H1 (cell line): ENCODE results near the gene OSBPL3. TPM values are rescaled to one million over a fixed set of nuclear protein-coding genes. Genes with fewer than 3 reads are reported as not detected.

Source experiments
- CEBPB ChIP-seq: IDR thresholded peaks from 2 replicates; pipeline ENCODE4 v1.6.1; 2012; ENCODE audit warnings: low read depth, low read length
- EZH2 ChIP-seq: fragments of 200-600 bp; sonication (generic); IDR thresholded peaks from 2 replicates; pipeline ENCODE4 v1.7.1; 2012; ENCODE audit warnings: low read depth, mild to moderate bottlenecking, moderate library complexity, low read length, inconsistent platforms; ENCODE audit not compliant: severe bottlenecking
- MAFK ChIP-seq: IDR thresholded peaks from 2 replicates; pipeline ENCODE4 v1.6.1; 2012; ENCODE audit warnings: low read depth, mild to moderate bottlenecking, improper control_type of control experiment, low read length
- MAX ChIP-seq: IDR thresholded peaks from 2 replicates; pipeline ENCODE4 v1.6.1; 2012; ENCODE audit warnings: inconsistent platforms
- SAP30 ChIP-seq: fragments of 300-600 bp; sonication (generic); IDR thresholded peaks from 2 replicates; pipeline ENCODE4 v1.7.1; 2012; ENCODE audit warnings: low read length, moderate library complexity, mild to moderate bottlenecking, inconsistent platforms; ENCODE audit not compliant: insufficient read depth, insufficient replicate concordance
- SUZ12 ChIP-seq: fragments of 200-600 bp; sonication (generic); IDR thresholded peaks from 2 replicates; pipeline ENCODE4 v1.6.1; 2012; ENCODE audit warnings: mild to moderate bottlenecking, inconsistent platforms, low read length, moderate library complexity, mixed read lengths
- TCF12 ChIP-seq: IDR thresholded peaks from 2 replicates; pipeline ENCODE4 v1.6.1; 2011; ENCODE audit warnings: low read depth, mild to moderate bottlenecking, low read length
- polyA plus RNA-seq, 7 experiments: library from polyadenylated mRNA; depleted of rRNA in 3 of 7; stranded (reverse) in 5 of 7; unstranded in 2 of 7; fragments of >200 nt in 5 of 7; fragments of 200-250 nt in 2 of 7; gene quantifications; 1 replicate in 5 of 7; 2 replicates in 1 of 7; 4 replicates in 1 of 7; pipeline versions ENCODE4 v1.2.1 to v1.2.3, GENCODE V29; 2011 to 2013; ENCODE audit warnings: missing spikeins in 2 of 7, mixed read lengths in 2 of 7
- total RNA-seq: library from RNA; stranded (reverse); fragmentation: NEBNext Ultra II Directional; extraction: Animal tissue kit (Norgen Biotek cat#: 25700); gene quantifications from 2 replicates; pipeline ENCODE4 v1.2.1, GENCODE V29; 2021

Gene OSBPL3
- total and polyA plus RNA-seq, 2 of the 8 experiments (the other 6 are each of a cell fraction or from before 2014, with no cell fraction given), result 2.8 to 13.9 TPM

- TF ChIP-seq EZH2, result no peak
- TF ChIP-seq SUZ12, result no peak
- TF ChIP-seq CEBPB, result no peak
- TF ChIP-seq MAX, result no peak
- TF ChIP-seq SAP30, result no peak
- no peak for TF ChIP-seq MAFK
- TF ChIP-seq TCF12, result no peak
Observed at GRCh38 chr7:24995466-24995865, 15.5 kb upstream of the OSBPL3 start (continued).
